Effector memory CD8-positive, alpha-beta T cell (primary cell): ENCODE measurements around the gene RMDN3.

Experiments
- ATAC-seq: fragments of 150-1000 bp; cut with Tn5 transposase; replicated peaks from 2 replicates; pipeline ENCODE4 v1.10.0; 2021; ENCODE audit warnings: mild to moderate bottlenecking, moderate library complexity
- DNase-seq, 3 experiments: peaks; one replicate each; pipeline ENCODE4 v3.0.0; 2021
- H3K27ac Mint-ChIP-seq, 2 donors: one replicate each; pipeline ENCODE4 v1.8.0; 2022; ENCODE audit warnings: mild to moderate bottlenecking in 2 of 2, mixed read lengths in 2 of 2, moderate library complexity in 2 of 2
- H3K27me3 Mint-ChIP-seq, 2 donors: one replicate each; pipeline ENCODE4 v1.8.0; 2022; ENCODE audit warnings: mixed read lengths in 2 of 2
- H3K36me3 Mint-ChIP-seq: one replicate; pipeline ENCODE4 v1.8.0; 2022; ENCODE audit warnings: mild to moderate bottlenecking, moderate library complexity, mixed read lengths; ENCODE audit not compliant: insufficient read depth
- H3K4me1 Mint-ChIP-seq, 2 donors: one replicate each; pipeline ENCODE4 v1.8.0; 2022; ENCODE audit warnings: low read depth in 2 of 2, mixed read lengths in 2 of 2
- H3K4me3 Mint-ChIP-seq, 2 donors: one replicate each; pipeline ENCODE4 v1.8.0; 2022; ENCODE audit warnings: mild to moderate bottlenecking in 2 of 2, mixed read lengths in 2 of 2, moderate library complexity in 2 of 2
- H3K9me3 Mint-ChIP-seq, 2 donors: one replicate each; pipeline ENCODE4 v1.8.0; 2022; ENCODE audit warnings: mixed read lengths in 2 of 2

RMDN3 gene

GRCh38 chr15:40769274-40770146 lies 14.5 kb upstream of the RMDN3 start, which contains the start of gene C15orf62:
Gene C15orf62 (plus strand): TSS chr15:40769980. CDS start chr15:40770496, 516 bp downstream.
- H3K27ac Mint-ChIP-seq: peak within 1 kb of the TSS; percentile 84 to 91
- H3K4me1 Mint-ChIP-seq: peaks cover 28 to 41% of the 10 kb centered on the region in 2 donors
- H3K36me3 Mint-ChIP-seq: peaks cover 18% of the 10 kb centered on the region
- H3K9me3 Mint-ChIP-seq: no peaks in the 10 kb centered on the region
- no peaks in the 10 kb centered on the region for H3K27me3 Mint-ChIP-seq
- peak within 1 kb of the TSS; percentile 60 to 74 for H3K4me3 Mint-ChIP-seq
- ATAC-seq (peak; percentile 25), DNase-seq (peak; percentile 13 to 26 (median 25))

- ATAC-seq: no peak
- no peaks in the 10 kb centered on the region for H3K9me3 Mint-ChIP-seq
- H3K36me3 Mint-ChIP-seq: peaks cover 15% of the 10 kb centered on the region
- peak overlapping the region; percentile 84 to 91 for H3K27ac Mint-ChIP-seq
- H3K27me3 Mint-ChIP-seq: no peaks in the 10 kb centered on the region
- peaks cover 28 to 44% of the 10 kb centered on the region in 2 donors for H3K4me1 Mint-ChIP-seq
- DNase-seq: no peak
- H3K4me3 Mint-ChIP-seq: peak overlapping the region; percentile 47 to 74
These were observed 13.6 kb upstream of the RMDN3 start for GRCh38 chr15:40768521-40769273.

GRCh38 chr15:40767838-40768500 lies 12.9 kb upstream of the RMDN3 start:
- peak overlapping the region in 1 of 2 donors; percentile 47 for H3K4me3 Mint-ChIP-seq
- DNase-seq (no peak), ATAC-seq (no peak)
- H3K4me1 Mint-ChIP-seq: peaks cover 28 to 47% of the 10 kb centered on the region in 2 donors
- peak overlapping the region in 1 of 2 donors; percentile 91 for H3K27ac Mint-ChIP-seq
- H3K9me3 Mint-ChIP-seq: no peaks in the 10 kb centered on the region
- peaks cover 18% of the 10 kb centered on the region for H3K36me3 Mint-ChIP-seq
- no peaks in the 10 kb centered on the region for H3K27me3 Mint-ChIP-seq

- Mint-ChIP-seq H3K9me3 (no peaks in the 10 kb centered on the region), H3K27ac (no peak overlapping the region), H3K4me1 (peaks cover 28 to 47% of the 10 kb centered on the region in 2 donors), H3K4me3 (no peak overlapping the region), H3K27me3 (no peaks in the 10 kb centered on the region), H3K36me3 (peaks cover 21% of the 10 kb centered on the region)
- ATAC-seq: no peak
- DNase-seq: no peak
These were observed 12.1 kb upstream of the RMDN3 start for GRCh38 chr15:40766906-40767837.

DNA sequence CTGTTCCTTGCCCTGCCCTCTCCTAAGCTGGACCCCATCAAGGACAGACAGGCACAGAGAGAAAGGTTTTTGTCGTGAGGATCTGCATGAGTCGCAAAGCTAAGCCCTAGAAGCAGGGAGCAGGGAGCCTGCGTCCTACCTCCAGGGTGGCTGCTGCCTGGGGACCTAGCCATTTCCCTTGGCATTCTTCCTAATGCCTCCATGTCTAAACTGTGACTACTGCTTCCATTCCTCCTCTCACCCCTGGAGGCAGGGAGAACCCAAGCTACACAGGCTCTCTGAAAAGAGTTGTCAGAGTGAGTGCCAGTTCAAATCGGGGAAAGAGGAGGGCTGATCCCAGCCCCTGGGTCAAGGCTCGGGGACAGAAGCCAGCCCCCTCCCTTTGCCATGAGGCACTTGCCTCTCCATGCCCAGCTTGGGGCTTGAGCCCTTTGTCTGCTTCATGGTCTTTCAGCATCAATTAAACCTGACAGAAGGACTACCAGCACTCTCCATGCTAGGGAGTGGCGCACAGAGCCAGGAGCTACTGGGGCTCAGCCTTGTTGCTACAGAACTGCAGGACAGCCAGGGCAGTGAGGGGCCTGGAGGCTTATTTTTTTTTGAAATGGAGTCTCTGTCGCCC lies 11.3 kb upstream of the RMDN3 start:
- H3K27me3 Mint-ChIP-seq: no peaks in the 10 kb centered on the region

GRCh38 chr15:40764629-40765103 lies 9.6 kb upstream of the RMDN3 start:
- Mint-ChIP-seq H3K4me1 (peaks cover 22 to 41% of the 10 kb centered on the region in 2 donors), H3K27me3 (no peaks in the 10 kb centered on the region), H3K4me3 (peak overlapping the region; percentile 78 to 87), H3K27ac (peak overlapping the region; percentile 92 to 93), H3K36me3 (peaks cover 15% of the 10 kb centered on the region), H3K9me3 (no peaks in the 10 kb centered on the region)
- no peak for ATAC-seq
- no peak for DNase-seq

More for the DNA sequence above, 11.3 kb upstream of the RMDN3 start:
- Mint-ChIP-seq H3K36me3 (peaks cover 16% of the 10 kb centered on the region), H3K9me3 (no peaks in the 10 kb centered on the region), H3K4me1 (peaks cover 28 to 47% of the 10 kb centered on the region in 2 donors), H3K4me3 (peak overlapping the region in 1 of 2 donors; percentile 87), H3K27ac (peak overlapping the region; percentile 92 to 93)
- DNase-seq: no peak
- no peak for ATAC-seq

- ATAC-seq: peak; percentile 30
- no peaks in the 10 kb centered on the region for H3K27me3 Mint-ChIP-seq
- H3K4me3 Mint-ChIP-seq: peak within 1 kb of the TSS; percentile 78 to 87
- DNase-seq: peak; percentile 42 to 45 (median 45)
- H3K27ac Mint-ChIP-seq: peak within 1 kb of the TSS; percentile 92 to 93
- peaks cover 17 to 35% of the 10 kb centered on the region in 2 donors for H3K4me1 Mint-ChIP-seq
- H3K9me3 Mint-ChIP-seq: no peaks in the 10 kb centered on the region
- peaks cover 10% of the 10 kb centered on the region for H3K36me3 Mint-ChIP-seq
These were observed 9.0 kb upstream of the RMDN3 start, which contains the start of gene GCHFR for GRCh38 chr15:40763801-40764628. Gene GCHFR (plus strand): TSS chr15:40764068. CDS start chr15:40764181, 113 bp downstream.

DNA sequence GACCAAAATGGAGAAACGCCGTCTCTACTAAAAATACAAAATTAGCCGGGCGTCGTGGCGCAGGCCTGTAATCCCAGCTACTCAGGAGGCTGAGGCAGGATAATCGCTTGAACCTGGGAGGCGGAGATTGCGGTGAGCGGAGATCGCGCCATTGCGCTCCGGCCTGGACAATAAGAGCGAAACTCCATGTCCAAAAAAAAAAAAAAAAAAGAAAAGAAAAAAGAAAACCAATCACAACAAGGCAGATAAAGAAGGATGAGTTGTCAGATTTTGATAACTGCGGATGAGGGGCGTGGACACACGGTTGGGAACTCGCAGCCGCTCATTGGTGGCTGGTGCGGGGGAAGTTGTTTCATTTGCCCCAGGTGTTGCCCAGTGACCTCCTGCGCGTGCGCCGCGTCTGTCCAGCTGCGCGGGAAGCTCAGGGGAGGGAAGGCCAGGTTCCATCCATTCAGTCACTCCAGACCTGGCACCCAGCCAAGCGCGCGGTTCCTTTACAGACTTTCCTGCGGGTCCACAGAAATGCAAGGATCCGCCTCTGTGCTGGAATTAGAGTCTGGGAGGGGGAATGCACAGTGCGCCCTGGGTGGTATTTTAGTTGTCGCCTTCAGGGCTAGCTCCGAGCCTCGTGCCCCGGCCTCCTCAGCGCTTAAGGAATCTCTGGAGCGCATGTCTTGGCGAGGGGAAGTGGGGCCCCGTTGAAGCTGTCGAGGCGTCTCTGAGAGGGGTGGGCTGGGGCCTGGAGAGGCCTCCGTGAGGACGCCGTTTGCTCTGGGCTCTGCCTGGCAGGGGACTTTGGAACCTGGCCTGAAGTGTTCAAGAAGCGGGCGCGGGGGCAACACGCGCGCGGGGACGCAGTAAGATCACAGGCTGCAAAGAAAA lies 8.1 kb upstream of the RMDN3 start:
- peak overlapping the region; percentile 78 to 87 for H3K4me3 Mint-ChIP-seq
- no peak for ATAC-seq
- H3K9me3 Mint-ChIP-seq: no peaks in the 10 kb centered on the region
- peaks cover 13 to 27% of the 10 kb centered on the region in 2 donors for H3K4me1 Mint-ChIP-seq
- DNase-seq: no peak
- peak overlapping the region; percentile 92 to 93 for H3K27ac Mint-ChIP-seq
- peaks cover 10% of the 10 kb centered on the region for H3K36me3 Mint-ChIP-seq
- no peaks in the 10 kb centered on the region for H3K27me3 Mint-ChIP-seq

- Mint-ChIP-seq H3K4me1 (peaks cover 8 to 16% of the 10 kb centered on the region in 2 donors), H3K27me3 (no peaks in the 10 kb centered on the region), H3K9me3 (no peaks in the 10 kb centered on the region), H3K27ac (no peak overlapping the region), H3K4me3 (no peak overlapping the region), H3K36me3 (peaks cover 6% of the 10 kb centered on the region)
- DNase-seq (no peak), ATAC-seq (no peak)
These were observed 4.9 kb upstream of the RMDN3 start for GRCh38 chr15:40759961-40760360.

DNA sequence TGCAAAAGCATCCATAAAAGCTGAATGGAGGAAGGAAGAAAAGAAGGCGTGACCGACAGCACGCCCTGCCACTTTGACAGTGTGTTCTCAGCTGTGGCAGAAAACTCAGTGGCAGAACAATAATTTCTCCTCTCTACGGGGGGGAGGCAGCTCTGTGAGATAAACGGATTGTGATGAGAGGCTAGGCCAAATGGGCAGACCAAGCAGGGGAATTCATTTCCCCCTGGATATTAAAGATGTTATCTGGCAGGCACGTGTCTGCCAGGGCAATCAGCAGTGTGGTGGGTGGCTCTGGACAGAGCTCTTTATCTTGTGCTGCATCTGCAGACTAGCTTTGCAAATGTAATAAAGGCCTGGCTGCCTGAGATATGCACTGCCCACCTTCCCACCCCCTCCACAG lies 1.9 kb upstream of the RMDN3 start:
- no peak for ATAC-seq
- H3K27ac Mint-ChIP-seq: peak overlapping the region; percentile 15 to 51
- H3K4me3 Mint-ChIP-seq: peak overlapping the region; percentile 37 to 99
- H3K4me1 Mint-ChIP-seq: peaks cover 24 to 27% of the 10 kb centered on the region in 2 donors
- H3K36me3 Mint-ChIP-seq: peaks cover 19% of the 10 kb centered on the region
- no peaks in the 10 kb centered on the region for H3K27me3 Mint-ChIP-seq
- no peak for DNase-seq
- H3K9me3 Mint-ChIP-seq: no peaks in the 10 kb centered on the region
